NCI-H345 (cell line): Measurements from ENCODE around the gene TTLL9.
"Not testable (repeated sequence)": the region's sequence is repeated elsewhere in the genome, so short reads cannot be mapped to it uniquely, and the experiment has no call there.

ENCODE experiments used
- DNase-seq: peaks from one replicate; lab custom pipeline; 2025; lab: John Stamatoyannopoulos, UW

Gene TTLL9

DNA sequence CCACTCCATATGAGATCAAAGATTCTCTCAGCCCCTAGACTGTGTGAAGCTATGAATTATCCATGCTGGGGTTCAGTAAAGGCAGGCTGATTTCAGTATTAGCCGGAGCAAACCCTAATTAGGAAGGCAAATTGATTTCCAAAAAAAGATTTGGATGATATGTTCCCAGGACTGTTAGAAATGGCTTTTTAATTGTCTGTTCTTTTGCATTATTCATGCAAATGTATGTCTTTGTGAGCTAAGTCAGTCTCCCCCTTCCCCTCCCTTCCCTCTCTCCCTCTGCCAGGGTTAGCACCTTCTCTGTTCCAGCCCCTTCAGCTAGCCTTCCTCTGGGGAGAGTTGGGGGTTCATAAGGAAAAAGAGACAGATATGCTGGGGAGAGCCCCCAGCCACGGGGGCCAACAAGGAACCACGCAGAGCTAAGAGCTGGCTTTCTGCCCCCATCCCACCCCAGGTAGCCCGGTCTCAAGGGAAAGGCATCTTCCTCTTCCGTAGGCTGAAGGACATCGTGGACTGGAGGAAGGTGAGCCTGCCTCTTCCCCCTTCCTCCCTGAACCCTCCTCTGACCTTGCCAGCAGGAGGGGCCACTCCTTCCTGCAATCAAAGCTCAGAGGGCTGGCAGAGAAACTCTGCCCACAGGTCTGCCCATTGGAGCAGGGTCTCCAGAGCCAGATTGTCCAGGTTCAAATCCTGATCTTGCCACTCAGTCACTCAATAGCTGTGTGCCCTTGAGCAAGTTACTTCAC is 49.1 kb downstream of the TTLL9 start:
- DNase-seq: no peak

DNA sequence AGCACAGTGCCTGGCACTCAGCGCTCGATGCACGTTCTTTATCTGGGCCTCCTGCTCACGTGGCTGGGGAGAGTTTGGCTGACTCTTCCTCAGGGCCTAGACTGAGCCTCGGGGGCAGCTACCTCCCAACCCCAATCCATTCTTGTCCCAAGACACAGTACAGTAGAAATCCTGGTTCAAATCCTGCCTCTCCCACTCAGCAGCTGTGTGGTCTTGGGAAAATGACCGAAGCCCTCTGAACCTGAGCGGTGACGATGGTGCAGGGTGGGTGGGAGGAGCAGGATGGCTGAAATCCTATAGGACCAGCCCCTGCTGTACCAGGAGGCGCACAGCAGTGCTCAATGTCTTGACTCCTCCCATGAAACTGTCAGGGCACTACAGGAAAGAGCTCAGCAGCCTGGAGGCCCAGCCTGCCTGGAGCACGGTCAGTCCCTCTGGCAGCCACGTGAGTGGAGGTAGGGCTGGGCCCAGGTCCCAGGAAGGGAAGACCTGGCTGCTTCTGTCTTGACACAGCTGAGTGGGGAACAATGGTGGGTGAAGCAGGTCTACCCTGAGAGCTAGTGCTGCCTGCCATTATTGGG is 49.9 kb downstream of the TTLL9 start:
- no peak for DNase-seq

DNA sequence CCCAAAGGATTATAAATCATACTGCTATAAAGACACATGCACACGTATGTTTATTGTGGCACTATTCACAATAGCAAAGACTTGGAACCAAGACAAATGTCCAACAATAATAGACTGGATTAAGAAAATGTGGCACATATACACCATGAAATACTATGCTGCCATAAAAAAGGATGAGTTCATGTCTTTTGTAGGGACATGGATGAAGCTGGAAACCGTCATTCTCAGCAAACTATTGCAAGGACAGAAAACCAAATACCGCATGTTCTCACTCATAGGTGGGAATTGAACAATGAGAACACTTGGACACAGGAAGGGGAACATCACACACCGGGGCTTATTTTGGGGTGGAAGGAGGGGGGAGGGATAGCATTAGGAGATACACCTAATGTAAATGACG is 51.0 kb downstream of the TTLL9 start:
- DNase-seq: not testable (repeated sequence)

DNA sequence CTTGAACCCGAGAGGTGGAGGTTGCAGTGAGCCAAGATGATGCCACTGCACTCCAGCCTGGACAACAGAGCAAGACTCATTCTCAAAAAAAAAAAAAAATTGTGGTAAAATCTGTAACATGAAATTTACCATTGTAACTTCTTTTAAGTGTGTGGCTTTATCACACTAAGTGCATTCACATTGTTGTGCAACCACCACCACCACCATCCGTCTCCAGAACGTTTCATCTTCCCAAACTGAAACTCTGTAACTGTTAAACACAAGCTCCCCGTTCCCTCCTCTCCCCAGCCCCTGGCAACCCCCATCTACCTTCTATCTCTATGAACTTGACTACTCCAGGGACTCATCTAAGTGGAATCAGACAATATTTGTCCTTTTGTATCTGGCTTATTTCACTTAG is 51.7 kb downstream of the TTLL9 start:
- DNase-seq: no peak

DNA sequence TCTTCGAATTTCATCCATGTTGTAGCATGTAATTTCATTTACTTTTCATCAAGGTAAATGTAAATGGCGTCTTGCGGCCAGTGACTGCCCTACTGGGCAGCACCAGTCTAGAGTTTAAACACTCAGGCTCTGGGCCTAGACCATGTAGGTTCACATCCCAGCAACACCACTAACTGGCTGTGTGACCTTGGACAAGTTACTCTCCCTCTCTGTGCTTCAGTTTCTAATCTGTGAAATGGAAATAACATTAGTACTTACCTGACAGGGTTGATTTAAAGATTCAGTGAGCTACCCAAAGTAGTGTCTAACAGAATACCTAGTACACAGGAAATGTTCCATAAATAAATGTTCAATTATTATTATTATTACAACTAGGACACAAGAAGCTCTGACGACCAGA is 52.2 kb downstream of the TTLL9 start:
- no peak for DNase-seq

DNA sequence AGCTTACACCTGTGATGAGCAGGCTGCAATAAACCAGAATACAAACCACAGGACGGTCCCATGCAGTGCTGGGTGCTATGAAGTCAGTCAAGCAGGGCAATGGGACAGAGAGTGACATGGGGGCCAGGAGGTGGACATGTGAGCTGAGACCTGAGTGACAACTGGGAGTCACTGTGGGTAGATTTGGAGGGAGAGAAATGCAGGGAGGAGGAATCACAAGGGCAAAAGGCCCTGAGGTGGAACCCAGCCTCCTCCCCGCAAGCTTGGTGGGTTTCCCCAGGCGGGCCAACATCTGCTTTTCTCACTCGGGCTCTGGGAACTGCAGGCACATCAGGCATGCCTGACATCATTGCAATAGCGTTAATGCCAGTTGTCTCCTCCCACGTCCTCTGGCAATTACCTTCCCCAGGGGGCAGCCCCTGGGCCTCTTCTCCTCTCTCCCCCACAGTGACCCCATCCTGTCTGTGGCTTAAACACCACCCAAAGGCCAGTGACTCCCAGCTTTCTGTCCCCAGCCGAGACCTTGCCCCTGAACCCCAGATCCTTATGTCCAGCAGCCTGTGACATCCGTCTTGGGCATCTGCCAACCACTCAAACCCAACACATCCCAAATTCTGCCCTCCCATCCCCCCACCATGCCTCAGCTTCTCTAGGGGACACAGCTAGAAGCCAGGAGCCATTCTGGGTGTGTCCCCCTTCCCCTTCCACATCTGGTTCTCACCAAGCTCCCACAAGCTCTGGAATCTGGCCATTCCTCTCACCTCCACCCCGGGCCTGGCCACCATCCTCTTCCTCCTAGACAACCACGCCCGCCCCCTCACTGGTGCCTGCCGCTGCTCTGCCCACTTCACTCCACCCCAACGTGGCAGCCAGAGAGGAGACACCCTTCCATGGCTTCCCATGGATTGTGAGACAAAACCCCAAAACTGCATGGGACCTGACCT is 53.2 kb downstream of the TTLL9 start:
- DNase-seq: no peak

DNA sequence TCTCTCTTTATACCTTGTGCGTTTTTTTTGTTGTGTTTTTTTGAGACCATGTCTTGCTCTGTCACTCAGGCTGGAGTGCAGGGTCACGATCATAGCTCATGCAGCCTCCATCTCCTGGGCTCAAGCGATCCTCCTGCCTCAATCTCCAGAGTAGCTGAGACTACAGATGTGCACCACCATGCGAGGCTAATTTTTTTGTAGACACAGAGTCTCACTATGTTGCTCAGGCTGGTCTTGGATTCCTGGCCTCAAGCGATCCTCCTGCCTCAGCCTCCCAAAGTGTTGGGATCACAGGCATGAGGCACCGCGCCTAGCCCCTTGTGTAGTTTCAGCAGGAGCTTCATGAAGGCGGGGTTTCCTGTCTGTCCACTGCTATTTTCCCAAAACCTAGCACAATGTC is 54.1 kb downstream of the TTLL9 start:
- DNase-seq: no peak

DNA sequence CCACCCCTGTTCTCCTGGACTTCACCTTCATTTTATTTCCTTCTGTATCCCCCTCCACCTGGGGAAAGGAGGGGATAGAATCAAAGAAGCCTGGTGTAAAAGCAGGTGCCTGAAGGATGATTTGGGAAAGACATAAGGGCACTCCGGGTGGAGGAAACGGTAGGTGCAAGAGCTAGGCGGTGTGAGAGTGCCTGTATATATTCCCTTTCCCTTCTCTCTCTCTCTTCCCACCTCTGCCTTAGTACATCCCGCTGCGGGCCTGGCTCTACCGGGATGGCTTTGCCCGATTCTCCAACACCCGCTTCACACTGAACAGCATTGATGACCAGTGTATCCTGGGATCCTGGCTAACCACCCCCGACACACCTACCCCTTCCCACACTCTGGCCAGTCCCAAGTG is 55.2 kb downstream of the TTLL9 start:
- no peak for DNase-seq

DNA sequence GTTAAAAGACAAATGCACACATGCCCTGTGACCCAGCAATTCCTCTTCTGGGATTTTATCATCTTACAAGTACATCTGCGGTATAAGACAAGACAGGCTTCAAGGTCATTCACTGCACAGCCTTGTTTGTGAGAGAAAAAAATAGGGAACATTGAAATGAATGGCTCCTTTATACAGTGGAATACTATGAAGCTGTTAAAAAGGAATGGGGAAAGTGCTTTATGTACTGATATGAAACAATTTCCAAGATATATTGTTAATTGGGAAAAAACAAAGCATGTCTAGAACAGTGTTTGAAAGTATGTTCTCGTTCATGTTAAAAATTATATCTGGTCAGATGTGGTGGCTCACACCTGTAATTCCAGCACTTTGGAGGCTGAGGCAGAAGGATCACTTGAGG is 56.1 kb downstream of the TTLL9 start:
- no peak for DNase-seq

DNA sequence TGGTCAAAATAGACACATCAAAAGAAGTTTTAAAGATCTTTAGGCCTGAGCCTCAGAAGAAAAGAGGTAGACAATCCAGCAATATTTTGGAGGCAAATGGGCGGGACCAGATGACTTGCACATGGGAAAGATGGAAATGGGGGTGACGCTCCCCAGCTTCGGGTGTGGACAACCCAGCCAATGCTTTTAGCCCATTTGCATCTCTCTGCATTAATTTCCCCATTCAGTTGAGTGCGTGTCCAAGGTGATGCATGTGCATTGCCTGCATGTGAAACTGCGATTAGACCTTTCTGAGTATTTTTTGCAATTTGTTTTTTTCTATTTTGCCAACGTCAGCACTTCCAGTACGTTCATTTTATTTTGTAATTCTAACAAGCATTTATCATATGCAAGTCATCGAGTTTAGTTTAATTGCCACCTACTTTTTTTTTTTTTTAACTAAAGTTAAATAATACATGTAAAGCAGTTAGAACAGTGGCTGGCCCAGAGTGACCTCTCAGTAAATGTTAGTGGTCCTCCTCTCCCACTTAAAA is 57.3 kb downstream of the TTLL9 start:
- no peak for DNase-seq

DNA sequence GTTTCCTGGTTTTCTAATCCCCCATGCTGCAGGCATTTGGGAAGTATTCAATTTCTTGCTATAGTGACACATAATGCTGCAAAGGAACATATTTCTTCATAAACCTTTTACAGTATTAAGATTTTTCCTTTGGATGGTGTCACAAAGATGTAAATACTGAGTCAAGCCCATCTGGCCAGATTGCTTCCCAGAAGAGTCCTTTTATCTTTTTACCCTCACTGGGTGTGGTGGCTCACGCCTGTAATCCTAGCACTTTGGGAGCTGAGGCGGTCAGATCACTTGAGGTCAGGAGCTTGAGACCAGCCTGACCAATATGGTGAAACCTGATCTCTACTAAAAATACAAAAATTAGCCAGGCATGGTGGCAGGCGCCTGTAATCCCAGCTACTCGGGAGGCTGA is 59.2 kb downstream of the TTLL9 start:
- DNase-seq: not testable (repeated sequence)

DNA sequence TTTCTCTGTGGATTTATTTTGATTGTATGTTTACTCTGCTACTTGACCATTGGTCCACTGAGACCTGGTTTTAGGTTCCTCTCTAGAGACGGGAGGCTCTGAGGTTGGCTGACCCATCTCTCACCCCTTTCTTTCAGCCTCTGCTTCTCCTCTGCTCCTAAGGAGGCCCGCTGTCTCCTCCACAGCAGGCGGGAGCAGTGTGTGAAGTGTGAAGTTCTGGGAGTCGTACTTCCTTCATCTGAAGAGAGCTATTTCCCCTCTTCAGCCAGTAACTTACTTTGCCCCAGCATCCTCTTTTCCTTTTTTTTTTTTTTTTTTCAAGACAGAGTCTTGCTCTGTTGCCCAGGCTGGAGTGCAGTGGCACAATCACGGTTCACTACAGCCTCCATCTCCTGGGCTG is 60.3 kb downstream of the TTLL9 start:
- DNase-seq: no peak

DNA sequence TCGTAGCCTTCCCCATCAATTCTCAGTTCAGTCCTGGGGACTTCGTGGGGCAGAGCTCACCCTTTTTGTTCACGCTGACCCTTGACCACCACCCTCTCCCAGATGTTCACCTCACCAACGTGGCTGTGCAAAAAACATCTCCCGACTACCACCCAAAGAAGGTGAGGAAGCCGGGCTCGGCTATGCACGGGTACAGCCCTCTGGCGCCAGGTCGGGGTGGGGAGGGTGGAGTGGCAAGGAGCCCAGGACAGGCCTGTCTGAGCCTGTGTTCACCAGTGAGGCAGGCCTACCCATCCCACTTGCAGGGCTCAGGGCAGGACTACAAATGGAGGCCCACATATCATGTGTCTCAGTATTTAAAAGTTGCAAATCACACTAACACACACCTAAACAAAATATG is 63.3 kb downstream of the TTLL9 start:
- no peak for DNase-seq

DNA sequence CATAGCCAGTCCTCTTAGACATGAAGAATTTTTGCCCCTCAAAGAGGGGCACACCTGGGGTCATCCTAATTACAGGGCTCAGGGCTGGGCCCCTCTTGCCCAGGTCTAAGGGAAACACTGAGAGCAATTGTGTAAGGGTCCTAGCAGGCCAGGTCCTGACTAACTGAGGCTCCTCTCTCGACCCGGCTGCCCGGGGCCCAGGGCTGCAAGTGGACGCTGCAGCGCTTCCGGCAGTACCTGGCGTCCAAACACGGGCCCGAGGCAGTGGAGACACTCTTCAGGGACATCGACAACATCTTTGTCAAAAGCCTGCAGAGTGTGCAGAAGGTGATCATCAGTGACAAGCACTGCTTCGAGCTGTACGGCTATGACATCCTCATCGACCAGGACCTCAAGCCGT is 64.1 kb downstream of the TTLL9 start:
- DNase-seq: no peak

DNA sequence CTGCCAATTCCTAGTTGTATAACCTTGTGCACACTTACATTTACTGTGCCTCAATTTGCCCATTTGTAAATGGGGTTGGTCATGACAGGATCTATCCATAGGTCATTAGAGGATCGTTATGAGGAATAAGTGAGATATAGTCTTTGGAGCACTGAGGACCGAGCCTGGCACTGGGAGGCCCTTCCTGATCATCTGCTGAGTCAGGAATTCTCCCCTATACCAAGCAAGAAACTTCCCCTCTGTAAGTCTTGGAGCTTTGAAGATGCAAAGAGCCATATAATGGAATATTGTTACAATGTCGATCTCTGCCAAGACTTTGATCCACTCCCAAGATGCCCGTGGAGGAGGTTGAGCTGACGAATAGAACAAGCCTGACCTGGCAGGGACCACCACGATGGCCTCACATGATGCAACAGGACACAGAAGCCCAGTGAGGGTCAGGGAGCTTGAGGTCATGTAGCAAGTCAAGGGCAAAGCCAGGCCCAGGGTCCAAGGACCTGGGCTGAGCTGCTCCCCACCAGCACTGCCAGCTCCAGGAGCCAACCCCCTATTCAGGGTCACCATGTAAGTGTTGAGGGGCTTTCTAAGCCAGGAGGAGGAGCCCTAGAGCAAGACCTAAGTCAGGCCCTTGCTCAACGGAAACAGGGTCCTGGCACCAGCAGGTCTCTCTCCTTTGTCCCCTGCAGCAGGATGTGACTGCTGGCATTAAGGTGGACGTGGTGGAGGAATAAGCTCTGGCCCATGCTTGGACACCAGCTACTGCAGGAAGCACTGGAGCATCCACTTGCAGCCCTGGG is 64.7 kb downstream of the TTLL9 start:
- no peak for DNase-seq

DNA sequence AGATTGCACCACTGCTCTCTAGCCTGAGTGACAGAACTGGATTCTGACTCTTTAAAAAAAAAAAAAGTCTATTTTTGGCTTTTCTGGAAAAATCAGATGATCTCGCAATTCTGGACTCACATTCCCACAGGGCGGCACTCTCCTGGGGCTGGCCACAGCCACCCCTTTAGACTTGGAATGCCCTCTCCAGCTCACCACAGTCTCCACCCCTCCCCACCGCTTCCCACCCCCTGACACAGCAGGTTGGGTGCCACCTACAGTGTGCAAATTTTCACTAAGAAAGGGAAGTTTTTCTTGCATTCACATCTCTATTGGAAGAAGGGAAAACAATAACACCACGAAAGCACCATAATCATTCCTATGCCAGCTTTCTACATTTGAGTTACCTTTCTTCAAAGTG is 66.0 kb downstream of the TTLL9 start:
- DNase-seq: no peak

DNA sequence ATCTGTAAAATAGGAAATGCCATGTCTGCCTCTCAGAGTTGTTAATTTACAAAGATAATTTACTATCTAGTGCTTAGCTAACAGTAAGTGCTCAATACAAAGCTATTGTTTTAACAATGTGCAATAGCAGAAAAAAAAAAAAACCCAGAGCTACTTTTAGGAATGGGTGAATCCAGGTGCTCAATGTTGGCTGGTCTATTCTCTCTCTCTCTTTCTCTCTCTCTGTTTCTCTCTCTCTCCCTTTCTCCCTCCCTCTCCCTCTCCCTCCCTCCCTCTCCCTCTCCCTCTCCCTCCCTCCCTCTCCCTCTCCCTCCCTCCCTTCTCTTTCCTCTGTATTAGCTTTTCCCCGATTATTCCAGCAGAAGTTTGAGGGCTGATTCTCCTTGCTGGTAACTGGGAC is 67.4 kb downstream of the TTLL9 start:
- no peak for DNase-seq

DNA sequence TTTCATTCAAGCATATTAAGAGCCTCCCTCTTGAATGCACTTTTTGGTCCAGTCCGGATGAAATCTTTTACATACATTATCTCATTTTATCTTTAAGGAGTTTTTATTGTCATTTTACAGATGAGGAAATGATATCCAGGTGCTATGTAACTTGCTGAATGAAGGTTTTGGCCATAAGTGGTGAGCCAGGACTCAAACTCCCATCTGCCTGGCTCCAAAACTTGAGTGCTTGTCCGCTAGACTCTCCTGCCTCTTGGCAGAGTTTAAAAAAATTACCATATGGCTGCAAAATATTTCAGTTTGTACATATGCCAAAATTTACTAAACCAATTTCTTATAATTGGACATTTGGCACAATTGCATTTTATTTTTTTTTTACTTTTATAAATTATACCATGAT is 69.2 kb downstream of the TTLL9 start:
- no peak for DNase-seq

DNA sequence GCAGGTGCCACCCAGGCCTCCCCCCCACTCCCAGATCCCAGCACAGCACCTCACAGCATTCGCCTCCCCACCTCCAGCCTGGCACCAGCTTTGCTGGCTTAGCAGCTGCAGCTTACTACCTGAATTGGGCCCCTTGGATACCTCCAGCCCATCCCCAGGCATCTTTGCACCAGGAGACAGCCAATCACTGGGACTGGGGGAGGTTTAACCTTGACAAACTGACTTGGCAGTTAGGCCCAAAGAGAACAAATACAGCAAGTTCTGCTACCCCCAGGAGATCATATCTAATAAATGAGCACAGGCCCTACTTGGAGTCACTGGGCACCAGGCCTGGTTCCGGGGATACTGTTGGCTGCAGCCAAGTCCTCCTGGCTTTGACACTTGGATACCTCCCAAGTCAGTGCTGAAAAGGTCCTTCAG is 72.6 kb downstream of the TTLL9 start:
- DNase-seq: no peak

DNA sequence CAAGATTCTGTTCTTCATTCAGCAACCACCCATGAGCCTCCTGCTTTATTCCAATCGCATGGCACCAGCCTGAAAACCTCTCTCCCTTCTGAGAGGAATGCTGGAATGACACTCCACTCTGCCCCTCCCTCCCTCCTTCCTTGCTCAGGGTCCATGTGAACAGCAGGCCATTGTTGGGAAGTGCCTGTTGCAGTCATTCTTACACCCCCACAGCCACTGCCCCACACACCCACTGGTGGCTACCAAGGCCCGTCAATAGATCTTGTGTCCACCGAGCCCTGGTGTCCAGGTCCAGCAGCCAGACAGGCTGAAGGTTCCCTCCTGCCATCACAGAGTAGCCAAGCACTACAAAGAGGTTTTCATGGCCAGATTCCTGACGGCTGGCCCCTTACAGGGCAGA is 74.9 kb downstream of the TTLL9 start:
- DNase-seq: no peak

DNA sequence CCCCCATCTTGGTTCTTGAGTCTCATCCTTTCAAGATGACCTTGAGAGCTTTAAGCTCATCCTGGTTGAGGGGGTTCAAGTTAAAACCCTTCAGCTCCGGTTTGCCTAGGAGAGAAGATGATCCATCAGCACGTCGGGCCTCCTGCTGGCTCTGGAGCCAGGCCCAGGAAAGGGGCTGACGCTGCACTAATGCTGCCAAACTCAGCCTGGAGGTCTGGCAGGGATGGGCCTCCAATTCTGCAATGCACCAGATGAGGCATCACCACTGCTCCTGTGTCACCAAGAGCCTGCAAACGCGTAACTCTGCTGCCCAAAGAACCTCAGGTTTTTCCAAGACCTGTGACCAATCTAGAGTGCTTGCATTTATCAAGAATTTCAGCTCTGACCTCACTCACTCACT is 75.4 kb downstream of the TTLL9 start:
- DNase-seq: no peak

DNA sequence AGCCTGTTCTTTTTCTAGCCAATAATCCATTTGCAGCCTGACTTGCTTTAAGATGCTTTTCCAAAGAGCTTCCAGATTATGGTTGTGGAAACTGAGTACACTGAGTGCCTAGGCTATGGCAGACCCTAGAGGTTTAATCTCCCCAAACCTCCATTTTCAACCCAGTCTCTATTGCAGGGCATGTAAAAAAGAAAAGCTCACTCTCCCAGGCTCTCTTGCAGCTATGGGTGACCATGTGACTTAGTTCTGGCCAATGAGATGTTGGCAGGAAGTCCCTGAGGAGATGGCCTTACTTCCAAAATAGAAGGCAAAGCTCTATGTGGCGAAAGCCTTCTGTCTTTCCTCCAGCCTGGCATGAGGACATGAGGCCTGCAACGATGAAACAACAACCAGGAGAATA is 77.6 kb downstream of the TTLL9 start:
- DNase-seq: no peak
